PC-3 (cell line): ENCODE results near the gene OR52K2.

Experiments used
- EZH2 ChIP-seq: fragments of 300-600 bp; sonication (generic); IDR thresholded peaks from one replicate; pipeline ENCODE4 v1.6.1; 2017; ENCODE audit warnings: antibody characterized with exemption, mild to moderate bottlenecking, low read length; ENCODE audit not compliant: unreplicated experiment
- EZH2phosphoT487 ChIP-seq: fragments of 300-600 bp; sonication (generic); IDR thresholded peaks from 2 replicates; pipeline ENCODE4 v1.6.1; 2018; ENCODE audit warnings: mild to moderate bottlenecking, antibody characterized with exemption, low read length, borderline replicate concordance

GRCh38 chr11:4495487-4495886, 46.4 kb downstream of the OR52K2 start:
- TF ChIP-seq EZH2phosphoT487: no peak
- no peak for TF ChIP-seq EZH2
